DND-41 (cell line): ENCODE results near the gene TGIF2.
"Not testable (repeated sequence)": the region's sequence is repeated elsewhere in the genome, so short reads cannot be mapped to it uniquely, and the experiment has no call there.

Experiments
- ATAC-seq: fragments of 200-7000 bp; cut with Tn5 transposase; 3 replicates; pipeline ENCODE4 v1.9.1; 2021; ENCODE audit warnings: low read depth; ENCODE audit not compliant: insufficient read depth
- DNase-seq: peaks from one replicate; pipeline ENCODE4 v3.0.0-alpha.2; 2020
- H2AFZ ChIP-seq: 2 replicates; pipeline ENCODE4 v1.6.0; 2012; ENCODE audit warnings: low read depth, low read length
- H3K27ac ChIP-seq: 2 replicates; pipeline ENCODE4 v1.5.1; 2012; ENCODE audit warnings: low read length, inconsistent platforms
- H3K27me3 ChIP-seq: fragments of 200-600 bp; sonication (generic); 2 replicates; pipeline ENCODE4 v1.6.0; 2012; ENCODE audit warnings: low read length, mild to moderate bottlenecking, inconsistent platforms; ENCODE audit not compliant: insufficient read depth, poor library complexity
- H3K36me3 ChIP-seq: 2 replicates; pipeline ENCODE4 v1.5.1; 2012; ENCODE audit warnings: low read length, inconsistent platforms; ENCODE audit not compliant: insufficient read depth
- H3K4me1 ChIP-seq: 2 replicates; pipeline ENCODE4 v1.5.1; 2012; ENCODE audit warnings: mild to moderate bottlenecking, low read length; ENCODE audit not compliant: insufficient read depth
- H3K4me2 ChIP-seq: 2 replicates; pipeline ENCODE4 v1.6.0; 2012; ENCODE audit warnings: mild to moderate bottlenecking, moderate library complexity, low read length, inconsistent platforms; ENCODE audit not compliant: insufficient read depth
- H3K4me3 ChIP-seq, 2 experiments: fragments of 200-600 bp in 1 of 2; shearing (Covaris generic) in 1 of 2; 2 replicates each; pipeline ENCODE4 v1.5.1; 2012 to 2016; ENCODE audit warnings: inconsistent platforms in 2 of 2, low read length in 2 of 2, mild to moderate bottlenecking in 2 of 2, low read depth in 1 of 2, moderate library complexity in 1 of 2
- H3K79me2 ChIP-seq: 2 replicates; pipeline ENCODE4 v1.6.0; 2012; ENCODE audit warnings: low read length, inconsistent platforms; ENCODE audit not compliant: insufficient read depth
- H3K9ac ChIP-seq: 2 replicates; pipeline ENCODE4 v1.6.0; 2012; ENCODE audit warnings: low read depth, mild to moderate bottlenecking, inconsistent platforms, low read length, moderate library complexity
- H3K9me3 ChIP-seq: 2 replicates; pipeline ENCODE4 v1.5.1; 2012; ENCODE audit warnings: low read length, moderate library complexity, mild to moderate bottlenecking, inconsistent platforms; ENCODE audit not compliant: insufficient read depth, severe bottlenecking
- H4K20me1 ChIP-seq: 2 replicates; pipeline ENCODE4 v1.6.0; 2012; ENCODE audit warnings: low read length; ENCODE audit not compliant: insufficient read depth
- EZH2 ChIP-seq: IDR thresholded peaks from 3 replicates; pipeline ENCODE4 v1.6.1; 2012; ENCODE audit warnings: borderline replicate concordance, low read depth, mild to moderate bottlenecking, moderate library complexity, low read length, inconsistent platforms; ENCODE audit not compliant: severe bottlenecking
- TF ChIP-seq, protein P1 (sequence below): IDR thresholded peaks from 2 replicates; pipeline ENCODE4 v1.5.1; 2012; ENCODE audit warnings: borderline replicate concordance, low read length, moderate library complexity, mild to moderate bottlenecking; ENCODE audit not compliant: poor library complexity, severe bottlenecking; ENCODE audit errors: extremely low read depth

The TGIF2 gene

GRCh38 chr20:36564726-36565121 is 8.7 kb upstream of the TGIF2 start:
- not testable (repeated sequence) for H4K20me1 ChIP-seq, H3K4me1 ChIP-seq, H3K79me2 ChIP-seq, H3K4me2 ChIP-seq, H2AFZ ChIP-seq, H3K27ac ChIP-seq, H3K36me3 ChIP-seq, H3K27me3 ChIP-seq, DNase-seq, H3K4me3 ChIP-seq, H3K9me3 ChIP-seq, ATAC-seq, H3K9ac ChIP-seq

- H2AFZ ChIP-seq = no peak overlapping the region
- H3K4me1 ChIP-seq = no peaks in the 10 kb centered on the region
- no peaks in the 10 kb centered on the region for H3K27me3 ChIP-seq
- DNase-seq = no peak
- H3K4me3 ChIP-seq = no peak overlapping the region
- no peak overlapping the region for H3K4me2 ChIP-seq
- no peak overlapping the region for H3K9ac ChIP-seq
- ATAC-seq = no peak
- H3K27ac ChIP-seq = no peak overlapping the region
- no peaks in the 10 kb centered on the region for H3K36me3 ChIP-seq
- no peak for TF ChIP-seq EZH2
- TF ChIP-seq, protein P1, sequence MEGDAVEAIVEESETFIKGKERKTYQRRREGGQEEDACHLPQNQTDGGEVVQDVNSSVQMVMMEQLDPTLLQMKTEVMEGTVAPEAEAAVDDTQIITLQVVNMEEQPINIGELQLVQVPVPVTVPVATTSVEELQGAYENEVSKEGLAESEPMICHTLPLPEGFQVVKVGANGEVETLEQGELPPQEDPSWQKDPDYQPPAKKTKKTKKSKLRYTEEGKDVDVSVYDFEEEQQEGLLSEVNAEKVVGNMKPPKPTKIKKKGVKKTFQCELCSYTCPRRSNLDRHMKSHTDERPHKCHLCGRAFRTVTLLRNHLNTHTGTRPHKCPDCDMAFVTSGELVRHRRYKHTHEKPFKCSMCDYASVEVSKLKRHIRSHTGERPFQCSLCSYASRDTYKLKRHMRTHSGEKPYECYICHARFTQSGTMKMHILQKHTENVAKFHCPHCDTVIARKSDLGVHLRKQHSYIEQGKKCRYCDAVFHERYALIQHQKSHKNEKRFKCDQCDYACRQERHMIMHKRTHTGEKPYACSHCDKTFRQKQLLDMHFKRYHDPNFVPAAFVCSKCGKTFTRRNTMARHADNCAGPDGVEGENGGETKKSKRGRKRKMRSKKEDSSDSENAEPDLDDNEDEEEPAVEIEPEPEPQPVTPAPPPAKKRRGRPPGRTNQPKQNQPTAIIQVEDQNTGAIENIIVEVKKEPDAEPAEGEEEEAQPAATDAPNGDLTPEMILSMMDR = no peak
- no peaks in the 10 kb centered on the region for H3K79me2 ChIP-seq
- H4K20me1 ChIP-seq = no peaks in the 10 kb centered on the region
- H3K9me3 ChIP-seq = peaks cover 2% of the 10 kb centered on the region
Measured at GRCh38 chr20:36565520-36565919, 7.9 kb upstream of the TGIF2 start.

- peaks cover 15% of the 10 kb centered on the region for H3K79me2 ChIP-seq
- no peak for ATAC-seq
- no peak overlapping the region for H3K4me2 ChIP-seq
- peaks cover 21% of the 10 kb centered on the region for H3K4me1 ChIP-seq
- DNase-seq = no peak
- H3K36me3 ChIP-seq = no peaks in the 10 kb centered on the region; the same call in 1 of the 2 replicates
- H4K20me1 ChIP-seq = peaks cover 2% of the 10 kb centered on the region
- TF ChIP-seq, protein P1 = no peak
- no peak for TF ChIP-seq EZH2
- H3K9me3 ChIP-seq = peaks cover 2% of the 10 kb centered on the region
- no peaks in the 10 kb centered on the region for H3K27me3 ChIP-seq
- H2AFZ ChIP-seq = no peak overlapping the region
- no peak overlapping the region for H3K9ac ChIP-seq
- no peak overlapping the region for H3K27ac ChIP-seq
- no peak overlapping the region for H3K4me3 ChIP-seq
Measured at GRCh38 chr20:36569847-36570429, 3.5 kb upstream of the TGIF2 start.

- Histone ChIP-seq H3K36me3 (peaks cover 14% of the 10 kb centered on the region), H3K4me3 (0 out of 4 replicates have a peak overlapping the region, but pooled peaks of 1 of the 2 experiments have one; percentile 58), H3K9ac (peak overlapping the region; percentile 56), H3K79me2 (peaks cover 34% of the 10 kb centered on the region), H3K9me3 (no peaks in the 10 kb centered on the region), H3K4me1 (peaks cover 37% of the 10 kb centered on the region), H3K4me2 (peak overlapping the region; percentile 95), H3K27me3 (no peaks in the 10 kb centered on the region), H3K27ac (peak overlapping the region; percentile 78; the same call in 1 of the 2 replicates), H2AFZ (peak overlapping the region; percentile 89), H4K20me1 (peaks cover 19% of the 10 kb centered on the region)
- ATAC-seq (no peak), DNase-seq (no peak)
- TF ChIP-seq, protein P1 = no peak
- TF ChIP-seq EZH2 = no peak
Measured at GRCh38 chr20:36571564-36572504, 1.6 kb upstream of the TGIF2 start.
